K562 (cell line): ENCODE data around the gene ARSJ. TPM values are rescaled to one million over a fixed set of nuclear protein-coding genes. Genes with fewer than 3 reads are reported as not detected.

ENCODE experiments used
- ATAC-seq: fragments of 200-7000 bp; cut with Tn5 transposase; 3 replicates; pipeline ENCODE4 v1.9.1; 2020; ENCODE audit warnings: moderate library complexity
- BruUV-seq: library from RNA; stranded (reverse); fragments of 400-500 nt; replicated peaks from 2 replicates; lab custom pipeline; 2021; lab: Mats Ljungman, UMichigan
- CTCF ChIA-PET: fragments of 300-600 bp; formaldehyde crosslinking; extraction: SDS; loops from one replicate; lab custom pipeline; 2021; ENCODE audit warnings: low intra/inter-chr PET ratio; lab: Yijun Ruan, JAX
- POLR2A ChIA-PET: fragments of 300-600, 350-650 bp; sonication (Branson Sonifier 250); formaldehyde crosslinking; extraction: SDS; loops from one replicate; lab custom pipeline; 2021; ENCODE audit warnings: antibody characterized with exemption, inconsistent platforms; lab: Yijun Ruan, JAX
- DNase-seq, 4 experiments: peaks; one replicate each; pipeline versions ENCODE4 v3.0.0 to v3.0.0-alpha.2; 2011 to 2018; ENCODE audit warnings: low spot score in 3 of 4, mixed read lengths in 3 of 4; ENCODE audit errors: extremely low read depth in 1 of 4
- FAIRE-seq: peaks from 2 replicates; lab custom pipeline; 2011; peaks lifted over from hg19 to GRCh38; lab: Jason Lieb, UNC
- H2AFZ ChIP-seq: 2 replicates; pipeline ENCODE4 v1.6.0; 2011; ENCODE audit warnings: low read depth, low read length, control low read depth, inconsistent platforms
- H3K27ac ChIP-seq: fragments of 200-600 bp; 3 replicates; pipeline ENCODE4 v1.8.0; 2011; ENCODE audit warnings: low read depth, mild to moderate bottlenecking, control low read depth, inconsistent platforms, low read length, moderate library complexity, mixed read lengths; ENCODE audit errors: extremely low read depth
- H3K27me3 ChIP-seq, 2 experiments: fragments of 300-600 bp in 1 of 2; 2 replicates in 1 of 2; 3 replicates in 1 of 2; pipeline versions ENCODE4 v1.6.0 to v1.8.0; 2011; ENCODE audit warnings: inconsistent platforms in 2 of 2, low read length in 2 of 2, mild to moderate bottlenecking in 1 of 2, mixed read lengths in 1 of 2, moderate library complexity in 1 of 2; ENCODE audit not compliant: control insufficient read depth in 2 of 2, insufficient read depth in 2 of 2
- H3K36me3 ChIP-seq: fragments of 300-600 bp; 3 replicates; pipeline ENCODE4 v1.8.0; 2011; ENCODE audit warnings: mild to moderate bottlenecking, low read length, inconsistent platforms; ENCODE audit not compliant: control insufficient read depth, insufficient read depth
- H3K4me1 ChIP-seq, 2 experiments: fragments of 200-600 bp in 1 of 2; replicated peaks in 1 of 2; 2 replicates in 1 of 2; 3 replicates in 1 of 2; pipeline versions ENCODE4 v1.5.1 to v1.8.0; 2011; ENCODE audit warnings: inconsistent platforms in 2 of 2, low read length in 2 of 2, mild to moderate bottlenecking in 1 of 2, mixed read lengths in 1 of 2, moderate library complexity in 1 of 2; ENCODE audit not compliant: control insufficient read depth in 2 of 2, insufficient read depth in 2 of 2
- H3K4me2 ChIP-seq: 2 replicates; pipeline ENCODE4 v1.6.1; 2011; ENCODE audit warnings: low read length, control low read depth, inconsistent platforms, mixed read lengths; ENCODE audit not compliant: insufficient read depth
- H3K4me3 ChIP-seq: fragments of 200-600 bp; sonication (generic), shearing (Covaris generic); 2 replicates; pipeline ENCODE4 v1.5.1; 2016; ENCODE audit warnings: control low read depth, inconsistent platforms
- H3K79me2 ChIP-seq: fragments of 200-600 bp; 3 replicates; pipeline ENCODE4 v1.8.0; 2011; ENCODE audit warnings: low read length, inconsistent platforms; ENCODE audit not compliant: control insufficient read depth, insufficient read depth
- H3K9ac ChIP-seq, 2 experiments: 2 replicates each; pipeline versions ENCODE4 v1.6.0 to v1.6.1; 2011; ENCODE audit warnings: low read depth in 2 of 2, low read length in 2 of 2, control low read depth in 1 of 2, inconsistent platforms in 1 of 2, mild to moderate bottlenecking in 1 of 2, mixed read lengths in 1 of 2; ENCODE audit not compliant: insufficient read depth in 1 of 2
- H3K9me1 ChIP-seq: one replicate; pipeline ENCODE4 v1.6.0; 2011; ENCODE audit warnings: inconsistent platforms, mild to moderate bottlenecking, low read length, moderate library complexity; ENCODE audit not compliant: control insufficient read depth, insufficient read depth
- H3K9me3 ChIP-seq: replicated peaks from 2 replicates; pipeline ENCODE4 v1.5.1; 2011; ENCODE audit warnings: low read depth, low read length, inconsistent platforms; ENCODE audit not compliant: control insufficient read depth, insufficient read depth
- H4K20me1 ChIP-seq: replicated peaks from 2 replicates; pipeline ENCODE4 v1.6.1; 2011; ENCODE audit warnings: low read length, inconsistent platforms, mixed read lengths; ENCODE audit not compliant: control insufficient read depth, insufficient read depth
- ARNT ChIP-seq, 2 experiments: fragments of 450-650 bp; IDR thresholded peaks; 2 replicates each; pipeline ENCODE4 v1.6.1; 2016; ENCODE audit warnings: mild to moderate bottlenecking in 1 of 2
- GATA2 ChIP-seq: sonication (generic); formaldehyde crosslinking; IDR thresholded peaks from 2 replicates; pipeline ENCODE4 v1.4.0; 2020; ENCODE audit warnings: mild to moderate bottlenecking, missing genetic modification reagents
- GTF2E2 ChIP-seq: fragments of 200-800 bp; sonication (Bioruptor generic); IDR thresholded peaks from 2 replicates; pipeline ENCODE4 v1.6.1; 2016; ENCODE audit warnings: missing genetic modification characterization, missing compliant biosample characterization
- IFI16 ChIP-seq: fragments of 250-450 bp; sonication (Bioruptor Pico); IDR thresholded peaks from 2 replicates; pipeline ENCODE4 v2.1.2; 2022; ENCODE audit warnings: mild to moderate bottlenecking, inconsistent platforms
- IRF2 ChIP-seq: sonication (generic); formaldehyde crosslinking; IDR thresholded peaks from 2 replicates; pipeline ENCODE4 v1.8.1; 2022; ENCODE audit warnings: mild to moderate bottlenecking, missing genetic modification reagents
- RAD51 ChIP-seq: fragments of 450-650 bp; IDR thresholded peaks from 2 replicates; pipeline ENCODE4 v1.7.1; 2016; ENCODE audit warnings: low read depth, mild to moderate bottlenecking, borderline replicate concordance
- TAF1 ChIP-seq: IDR thresholded peaks from 2 replicates; pipeline ENCODE4 v1.6.1; 2011; ENCODE audit warnings: mild to moderate bottlenecking, low read length, moderate library complexity; ENCODE audit not compliant: insufficient read depth, control insufficient read depth, severe bottlenecking; ENCODE audit errors: extremely low read depth
- TAL1 ChIP-seq: fragments of 450-650 bp; IDR thresholded peaks from 2 replicates; pipeline ENCODE4 v1.6.1; 2016; ENCODE audit warnings: mild to moderate bottlenecking
- ZNF184 ChIP-seq: sonication (generic); formaldehyde crosslinking; IDR thresholded peaks from 2 replicates; pipeline ENCODE4 v1.5.0; 2020; ENCODE audit warnings: missing genetic modification reagents
- WGBS: fragments of 100-300 bp; shearing (Covaris generic); methylation state at CpG from one replicate; pipeline ENCODE4 v1.1.6; 2016; ENCODE audit warnings: low coverage, mixed read lengths; ENCODE audit not compliant: insufficient coverage; ENCODE audit errors: missing lambda C conversion rate; 5-methylcytosine and 5-hydroxymethylcytosine counted together
- in situ Hi-C: fragments of 300-500 bp; cut with MboI; formaldehyde crosslinking; loops from 4 replicates; pipeline ENCODE4 v1.15.0; 2018; ENCODE audit warnings: inconsistent platforms, mixed read lengths
- intact Hi-C: fragments of 100-400 bp; cut with micrococcal nuclease; formaldehyde crosslinking; loops from 2 replicates; pipeline ENCODE4 v1.14.2; 2022
- polyA plus RNA-seq, 8 experiments: library from polyadenylated mRNA; depleted of rRNA in 4 of 8; stranded (reverse) in 5 of 8; unstranded in 3 of 8; fragments of >200 nt; fragmentation: Nextera tagmentation in 2 of 8; fragmentation: Illumina TruSeq in 1 of 8; extraction: Ambion mirVana in 2 of 8; extraction: Trizol in 1 of 8; gene quantifications; 2 replicates each; pipeline versions ENCODE4 v1.2.1 to v1.2.3, GENCODE V29; 2011 to 2014; ENCODE audit warnings: inconsistent platforms in 1 of 8, missing spikeins in 1 of 8
- total RNA-seq, 7 experiments: library from RNA; depleted of rRNA in 6 of 7; stranded (reverse); fragments of >200 nt in 6 of 7; fragmentation: Illumina TruSeq in 2 of 7; extraction: Trizol in 2 of 7; gene quantifications; 2 replicates each; pipeline versions ENCODE4 v1.2.1 to v1.2.3, GENCODE V29; 2011 to 2021; ENCODE audit warnings: low replicate concordance in 1 of 7
- TF ChIP-seq, protein P1 (sequence below): IDR thresholded peaks from 2 replicates; pipeline ENCODE4 v1.6.1; 2011; ENCODE audit warnings: borderline replicate concordance, low read depth, mild to moderate bottlenecking, moderate library complexity, low read length; ENCODE audit not compliant: insufficient read depth, poor library complexity, severe bottlenecking
- TF ChIP-seq, protein P2 (sequence below): fragments of 250-450 bp; sonication (Bioruptor Pico); IDR thresholded peaks from 2 replicates; pipeline ENCODE4 v1.5.1; 2021; ENCODE audit warnings: mild to moderate bottlenecking
- TF ChIP-seq, protein P3 (sequence below): sonication (generic); formaldehyde crosslinking; IDR thresholded peaks from 2 replicates; pipeline ENCODE4 v1.8.1; 2023; ENCODE audit warnings: mild to moderate bottlenecking, missing genetic modification reagents
- TF ChIP-seq, protein P4 (sequence below), 3 experiments: fragments of 200-800 bp in 1 of 3; fragments of 250-450 bp in 1 of 3; fragments of 450-650 bp in 1 of 3; sonication (Bioruptor Pico) in 1 of 3; sonication (Bioruptor generic) in 1 of 3; formaldehyde crosslinking in 1 of 3; IDR thresholded peaks; 2 replicates each; pipeline versions ENCODE4 v1.6.1 to v1.8.0; 2016 to 2022; ENCODE audit warnings: mild to moderate bottlenecking in 2 of 3, missing genetic modification characterization in 2 of 3, missing compliant biosample characterization in 1 of 3, moderate library complexity in 1 of 3

Gene ARSJ
- total and polyA plus RNA-seq, 9 of the 15 experiments (the other 6 are each of a cell fraction or from before 2014, with no cell fraction given): not detected

GRCh38 chr4:113905301-113905700 is 74.1 kb downstream of the ARSJ start (continued):
- TF ChIP-seq, protein P1, sequence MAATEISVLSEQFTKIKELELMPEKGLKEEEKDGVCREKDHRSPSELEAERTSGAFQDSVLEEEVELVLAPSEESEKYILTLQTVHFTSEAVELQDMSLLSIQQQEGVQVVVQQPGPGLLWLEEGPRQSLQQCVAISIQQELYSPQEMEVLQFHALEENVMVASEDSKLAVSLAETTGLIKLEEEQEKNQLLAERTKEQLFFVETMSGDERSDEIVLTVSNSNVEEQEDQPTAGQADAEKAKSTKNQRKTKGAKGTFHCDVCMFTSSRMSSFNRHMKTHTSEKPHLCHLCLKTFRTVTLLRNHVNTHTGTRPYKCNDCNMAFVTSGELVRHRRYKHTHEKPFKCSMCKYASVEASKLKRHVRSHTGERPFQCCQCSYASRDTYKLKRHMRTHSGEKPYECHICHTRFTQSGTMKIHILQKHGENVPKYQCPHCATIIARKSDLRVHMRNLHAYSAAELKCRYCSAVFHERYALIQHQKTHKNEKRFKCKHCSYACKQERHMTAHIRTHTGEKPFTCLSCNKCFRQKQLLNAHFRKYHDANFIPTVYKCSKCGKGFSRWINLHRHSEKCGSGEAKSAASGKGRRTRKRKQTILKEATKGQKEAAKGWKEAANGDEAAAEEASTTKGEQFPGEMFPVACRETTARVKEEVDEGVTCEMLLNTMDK: no peak
- no peak for TF ChIP-seq IFI16 (CRISPR knock-in tag)
- no peak for TF ChIP-seq TAL1

- no peak overlapping the region for H2AFZ ChIP-seq
- no peak for TF ChIP-seq GTF2E2 (tag)
- no peak for TF ChIP-seq ARNT (IDR thresholded peaks at IDR 0.05)
- TF ChIP-seq, protein P2, sequence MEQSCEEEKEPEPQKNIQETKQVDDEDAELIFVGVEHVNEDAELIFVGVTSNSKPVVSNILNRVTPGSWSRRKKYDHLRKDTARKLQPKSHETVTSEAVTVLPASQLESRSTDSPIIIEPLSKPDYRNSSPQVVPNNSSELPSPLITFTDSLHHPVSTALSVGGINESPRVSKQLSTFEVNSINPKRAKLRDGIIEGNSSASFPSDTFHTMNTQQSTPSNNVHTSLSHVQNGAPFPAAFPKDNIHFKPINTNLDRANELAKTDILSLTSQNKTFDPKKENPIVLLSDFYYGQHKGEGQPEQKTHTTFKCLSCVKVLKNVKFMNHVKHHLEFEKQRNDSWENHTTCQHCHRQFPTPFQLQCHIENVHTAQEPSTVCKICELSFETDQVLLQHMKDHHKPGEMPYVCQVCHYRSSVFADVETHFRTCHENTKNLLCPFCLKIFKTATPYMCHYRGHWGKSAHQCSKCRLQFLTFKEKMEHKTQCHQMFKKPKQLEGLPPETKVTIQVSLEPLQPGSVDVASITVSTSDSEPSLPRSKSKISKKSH (CRISPR knock-in tag): no peak
- TF ChIP-seq RAD51: no peak
- no peak for TF ChIP-seq GATA2 (CRISPR knock-in tag)
- no peak for TF ChIP-seq ZNF184
- TF ChIP-seq IRF2 (CRISPR knock-in tag): no peak
- TF ChIP-seq, protein P3, sequence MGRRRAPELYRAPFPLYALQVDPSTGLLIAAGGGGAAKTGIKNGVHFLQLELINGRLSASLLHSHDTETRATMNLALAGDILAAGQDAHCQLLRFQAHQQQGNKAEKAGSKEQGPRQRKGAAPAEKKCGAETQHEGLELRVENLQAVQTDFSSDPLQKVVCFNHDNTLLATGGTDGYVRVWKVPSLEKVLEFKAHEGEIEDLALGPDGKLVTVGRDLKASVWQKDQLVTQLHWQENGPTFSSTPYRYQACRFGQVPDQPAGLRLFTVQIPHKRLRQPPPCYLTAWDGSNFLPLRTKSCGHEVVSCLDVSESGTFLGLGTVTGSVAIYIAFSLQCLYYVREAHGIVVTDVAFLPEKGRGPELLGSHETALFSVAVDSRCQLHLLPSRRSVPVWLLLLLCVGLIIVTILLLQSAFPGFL (CRISPR knock-in tag): no peak
- TF ChIP-seq, protein P4, sequence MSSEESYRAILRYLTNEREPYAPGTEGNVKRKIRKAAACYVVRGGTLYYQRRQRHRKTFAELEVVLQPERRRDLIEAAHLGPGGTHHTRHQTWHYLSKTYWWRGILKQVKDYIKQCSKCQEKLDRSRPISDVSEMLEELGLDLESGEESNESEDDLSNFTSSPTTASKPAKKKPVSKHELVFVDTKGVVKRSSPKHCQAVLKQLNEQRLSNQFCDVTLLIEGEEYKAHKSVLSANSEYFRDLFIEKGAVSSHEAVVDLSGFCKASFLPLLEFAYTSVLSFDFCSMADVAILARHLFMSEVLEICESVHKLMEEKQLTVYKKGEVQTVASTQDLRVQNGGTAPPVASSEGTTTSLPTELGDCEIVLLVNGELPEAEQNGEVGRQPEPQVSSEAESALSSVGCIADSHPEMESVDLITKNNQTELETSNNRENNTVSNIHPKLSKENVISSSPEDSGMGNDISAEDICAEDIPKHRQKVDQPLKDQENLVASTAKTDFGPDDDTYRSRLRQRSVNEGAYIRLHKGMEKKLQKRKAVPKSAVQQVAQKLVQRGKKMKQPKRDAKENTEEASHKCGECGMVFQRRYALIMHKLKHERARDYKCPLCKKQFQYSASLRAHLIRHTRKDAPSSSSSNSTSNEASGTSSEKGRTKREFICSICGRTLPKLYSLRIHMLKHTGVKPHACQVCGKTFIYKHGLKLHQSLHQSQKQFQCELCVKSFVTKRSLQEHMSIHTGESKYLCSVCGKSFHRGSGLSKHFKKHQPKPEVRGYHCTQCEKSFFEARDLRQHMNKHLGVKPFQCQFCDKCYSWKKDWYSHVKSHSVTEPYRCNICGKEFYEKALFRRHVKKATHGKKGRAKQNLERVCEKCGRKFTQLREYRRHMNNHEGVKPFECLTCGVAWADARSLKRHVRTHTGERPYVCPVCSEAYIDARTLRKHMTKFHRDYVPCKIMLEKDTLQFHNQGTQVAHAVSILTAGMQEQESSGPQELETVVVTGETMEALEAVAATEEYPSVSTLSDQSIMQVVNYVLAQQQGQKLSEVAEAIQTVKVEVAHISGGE (CRISPR knock-in tag; IDR thresholded peaks at IDR 0.05): no peak
- no peak for TF ChIP-seq TAF1
Observed at GRCh38 chr4:113904877-113905276, 74.6 kb downstream of the ARSJ start.

More at GRCh38 chr4:113904877-113905276, 74.6 kb downstream of the ARSJ start:
- no peaks in the 10 kb centered on the region for H3K9me1 ChIP-seq
- no peaks in the 10 kb centered on the region for H3K27me3 ChIP-seq
- no peaks in the 10 kb centered on the region for H3K79me2 ChIP-seq
- no peak overlapping the region for H3K4me3 ChIP-seq
- H3K9ac ChIP-seq: no peak overlapping the region
- H4K20me1 ChIP-seq: no peaks in the 10 kb centered on the region
- DNase-seq (no peak), ATAC-seq (no peak), FAIRE-seq (no peak)
- no TSS peak for BruUV-seq
- H3K27ac ChIP-seq: no peak overlapping the region
- no peaks in the 10 kb centered on the region for H3K9me3 ChIP-seq
- H3K4me1 ChIP-seq: no peaks in the 10 kb centered on the region
- H3K4me2 ChIP-seq: no peak overlapping the region
- ChIA-PET CTCF (no interaction called here), POLR2A (no interaction called here)
- intact Hi-C loops: no loop called here
- WGBS: 0% methylated on average over 1 of the region's 1 CpG
- in situ Hi-C loops: no loop called here
- H3K36me3 ChIP-seq: no peaks in the 10 kb centered on the region; the same call in 2 of the 3 replicates
